ACHN (cell line): ENCODE data around the gene ABHD1.

Source experiments
- DNase-seq: peaks from one replicate; pipeline ENCODE4 v3.0.0-alpha.2; 2015
- in situ Hi-C: cut with HindIII; loops from 2 replicates; pipeline ENCODE4 v1.10.0; 2017; ENCODE audit warnings: low sequenced_read_pairs, low pct_ligation_motif_present, low pct_unique_long_range_greater_than_20kb

The ABHD1 gene

DNA sequence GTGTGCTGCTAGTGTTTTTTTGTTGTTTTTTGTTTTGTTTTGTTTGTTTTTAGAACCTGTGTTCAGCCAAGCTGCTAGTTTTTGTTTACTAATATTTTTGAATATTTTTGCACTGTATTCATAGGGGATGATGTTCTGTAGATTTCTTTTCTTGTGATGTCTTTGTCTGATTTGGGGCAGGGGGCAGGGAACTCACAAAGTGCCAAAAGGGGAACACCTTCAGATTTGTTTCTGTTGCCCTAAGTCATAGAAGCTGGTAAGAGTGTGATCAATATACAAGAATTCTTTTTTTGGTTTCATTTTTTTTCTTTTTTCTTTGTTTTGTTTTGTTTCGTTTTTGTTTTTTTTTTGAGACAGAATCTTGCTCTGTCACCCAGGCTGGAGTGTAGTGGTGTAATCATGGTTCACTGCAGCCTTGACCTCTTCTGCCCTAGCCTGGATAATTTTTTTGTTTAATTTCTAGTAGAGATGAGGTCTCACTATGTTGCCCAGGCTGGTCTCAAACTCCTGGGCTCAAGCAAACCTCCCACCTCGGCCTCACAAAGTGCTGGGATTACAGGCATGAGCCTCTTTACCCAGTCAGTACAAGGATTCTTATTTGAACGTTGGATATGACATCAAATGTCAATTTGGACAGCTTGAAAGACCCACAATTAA lies 55.9 kb downstream of the ABHD1 start:
- DNase-seq: no peak
- in situ Hi-C loops: no loop called here
